Measurements from ENCODE around the gene PPP1R7. TPM values are rescaled to one million over a fixed set of nuclear protein-coding genes. Genes with fewer than 3 reads are reported as not detected.

PPP1R7 gene
- total RNA-seq, 6 donors from 2014 or later: 38.8 to 76.1 (median 57.7) TPM

DNA sequence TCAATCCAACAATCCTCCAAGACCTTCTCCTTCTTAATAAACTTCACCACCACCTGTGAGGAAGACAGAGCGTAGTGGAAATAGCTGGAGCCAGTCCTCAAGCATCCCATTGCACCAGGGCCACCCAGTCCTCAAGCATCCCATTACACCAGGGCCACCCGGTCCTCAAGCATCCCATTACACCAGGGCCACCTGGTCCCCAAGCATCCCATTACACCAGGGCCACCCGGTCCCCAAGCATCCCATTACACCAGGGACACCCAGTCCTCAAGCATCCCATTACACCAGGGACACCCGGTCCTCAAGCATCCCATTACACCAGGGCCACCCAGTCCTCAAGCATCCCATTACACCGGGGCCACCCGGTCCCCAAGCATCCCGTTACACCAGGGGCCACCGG lies 34.9 kb upstream of the PPP1R7 start:
- 87 to 93% methylated on average over 8 of the region's 8 CpGs for WGBS, 2 donors
- Histone ChIP-seq H3K27ac (no peak overlapping the region), H3K27me3 (no peaks in the 10 kb centered on the region), H3K4me1 (no peaks in the 10 kb centered on the region), H3K36me3 (peaks cover 0 to 5% (median 2%) of the 10 kb centered on the region in 4 donors), H3K4me3 (no peak overlapping the region), H3K9me3 (no peaks in the 10 kb centered on the region)
- no peak for DNase-seq
- ATAC-seq (ENCODE audit: low FRiP score in 2 of 2): no peak
- TF ChIP-seq, protein P1, sequence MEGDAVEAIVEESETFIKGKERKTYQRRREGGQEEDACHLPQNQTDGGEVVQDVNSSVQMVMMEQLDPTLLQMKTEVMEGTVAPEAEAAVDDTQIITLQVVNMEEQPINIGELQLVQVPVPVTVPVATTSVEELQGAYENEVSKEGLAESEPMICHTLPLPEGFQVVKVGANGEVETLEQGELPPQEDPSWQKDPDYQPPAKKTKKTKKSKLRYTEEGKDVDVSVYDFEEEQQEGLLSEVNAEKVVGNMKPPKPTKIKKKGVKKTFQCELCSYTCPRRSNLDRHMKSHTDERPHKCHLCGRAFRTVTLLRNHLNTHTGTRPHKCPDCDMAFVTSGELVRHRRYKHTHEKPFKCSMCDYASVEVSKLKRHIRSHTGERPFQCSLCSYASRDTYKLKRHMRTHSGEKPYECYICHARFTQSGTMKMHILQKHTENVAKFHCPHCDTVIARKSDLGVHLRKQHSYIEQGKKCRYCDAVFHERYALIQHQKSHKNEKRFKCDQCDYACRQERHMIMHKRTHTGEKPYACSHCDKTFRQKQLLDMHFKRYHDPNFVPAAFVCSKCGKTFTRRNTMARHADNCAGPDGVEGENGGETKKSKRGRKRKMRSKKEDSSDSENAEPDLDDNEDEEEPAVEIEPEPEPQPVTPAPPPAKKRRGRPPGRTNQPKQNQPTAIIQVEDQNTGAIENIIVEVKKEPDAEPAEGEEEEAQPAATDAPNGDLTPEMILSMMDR (IDR thresholded peaks at IDR 0.05): no peak
- TF ChIP-seq POLR2A (IDR thresholded peaks at IDR 0.05) (no peak), EP300 (IDR thresholded peaks at IDR 0.05) (no peak), POLR2AphosphoS5 (IDR thresholded peaks at IDR 0.05) (no peak)

DNA sequence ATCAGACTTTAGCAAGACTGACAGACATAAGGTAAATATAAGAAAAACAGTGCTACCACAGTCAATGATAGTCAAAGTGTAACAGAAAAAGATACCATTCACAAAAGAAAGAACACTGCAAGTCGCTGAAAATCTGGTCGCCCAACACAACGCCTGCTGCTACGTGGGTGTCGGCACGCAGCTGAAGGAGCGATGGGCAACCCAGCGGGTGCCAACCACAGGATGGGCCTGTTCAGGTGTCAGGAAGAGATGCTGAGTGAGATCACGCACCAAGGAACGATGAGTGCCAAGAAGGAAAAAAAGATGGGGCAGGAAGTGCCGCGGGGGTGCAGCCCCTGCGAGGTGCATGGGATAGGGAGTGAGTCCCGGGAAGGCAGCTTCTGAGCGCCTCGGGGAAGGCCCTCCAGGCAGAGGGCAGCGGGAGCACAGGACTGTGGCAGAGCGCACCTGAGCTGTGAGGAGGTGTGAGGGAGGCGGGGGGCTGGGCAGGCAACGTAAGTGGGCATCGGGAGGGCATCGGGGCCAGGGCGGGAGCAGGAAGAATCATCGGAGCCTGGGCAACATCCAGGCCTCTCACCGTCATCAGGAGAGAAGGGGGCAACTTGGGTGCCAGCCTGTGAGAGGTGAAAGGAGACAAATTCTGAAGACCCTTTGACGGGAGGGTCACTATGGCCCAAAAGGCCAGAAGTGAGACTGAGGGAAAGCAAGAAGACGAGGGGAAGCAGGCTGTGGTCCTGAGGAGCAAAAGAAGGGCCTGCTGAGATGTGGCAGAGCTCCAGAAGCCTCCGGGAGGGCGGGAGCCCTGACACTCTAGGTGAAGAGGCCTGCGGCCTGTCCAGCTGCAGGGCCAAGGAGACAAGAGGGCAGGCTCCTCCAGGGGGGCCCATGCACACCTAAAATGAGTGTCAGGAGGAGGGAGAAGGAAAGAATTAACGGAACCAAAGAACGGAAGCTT lies 33.4 kb upstream of the PPP1R7 start:
- no peaks in the 10 kb centered on the region for H3K4me1 ChIP-seq
- H3K4me3 ChIP-seq: no peak overlapping the region
- ATAC-seq (ENCODE audit: low FRiP score in 2 of 2): no peak
- WGBS, 2 donors: 93 to 94% methylated on average over 28 to 32 of the region's 32 CpGs
- no peak for TF ChIP-seq POLR2AphosphoS5 (IDR thresholded peaks at IDR 0.05)
- no peak for TF ChIP-seq EP300 (IDR thresholded peaks at IDR 0.05)
- TF ChIP-seq POLR2A (IDR thresholded peaks at IDR 0.05): no peak
- TF ChIP-seq, protein P1 (IDR thresholded peaks at IDR 0.05): no peak
- no peaks in the 10 kb centered on the region for H3K9me3 ChIP-seq
- no peaks in the 10 kb centered on the region for H3K27me3 ChIP-seq
- no peak overlapping the region for H3K27ac ChIP-seq
- peak in 1 of 2 donors; percentile 58 for DNase-seq
- peaks cover 0 to 5% (median 2%) of the 10 kb centered on the region in 4 donors for H3K36me3 ChIP-seq

DNA sequence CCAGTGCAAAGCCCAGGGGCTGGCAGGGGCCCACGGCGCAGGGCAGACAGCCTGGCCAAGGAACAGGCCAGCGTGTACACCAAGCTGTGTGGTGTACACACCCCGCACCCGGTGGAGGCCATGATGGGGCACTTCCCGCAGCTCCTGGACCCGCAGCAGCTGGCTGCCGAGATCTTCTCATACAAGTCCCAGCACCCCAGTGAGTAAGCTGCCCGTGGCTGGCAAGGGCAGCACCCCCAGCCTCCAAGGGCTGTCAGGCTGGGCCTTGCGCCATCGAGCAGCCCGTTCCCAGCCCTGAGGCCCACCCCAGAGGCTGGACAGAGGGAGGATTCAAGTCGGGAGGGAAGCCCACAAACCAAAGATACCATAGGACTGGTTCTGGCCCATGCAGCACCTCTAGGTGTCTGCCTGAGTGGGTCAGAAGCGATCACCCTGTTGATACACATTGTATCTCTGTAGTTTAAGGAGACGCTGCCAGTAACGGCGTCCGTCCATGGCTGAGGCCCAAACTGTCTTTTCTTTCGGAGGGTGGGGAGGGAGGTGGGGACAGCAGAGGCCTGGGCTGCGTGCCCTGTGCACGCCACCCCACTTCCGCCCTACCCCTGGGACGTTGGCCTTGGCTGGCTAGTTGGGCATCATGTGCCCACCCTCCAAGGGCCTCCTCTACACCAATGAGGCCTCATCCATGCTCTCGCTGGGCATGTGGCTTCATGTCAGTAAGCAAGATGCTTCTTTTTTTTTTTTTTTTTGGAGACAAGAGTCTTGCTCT lies 31.3 kb upstream of the PPP1R7 start:
- Histone ChIP-seq H3K9me3 (no peaks in the 10 kb centered on the region), H3K27ac (no peak overlapping the region), H3K4me1 (no peaks in the 10 kb centered on the region), H3K36me3 (peaks cover 0 to 14% (median 7%) of the 10 kb centered on the region in 4 donors), H3K27me3 (no peaks in the 10 kb centered on the region), H3K4me3 (no peak overlapping the region)
- DNase-seq: peak in 1 of 2 donors; percentile 75
- TF ChIP-seq, protein P1 (IDR thresholded peaks at IDR 0.05): no peak
- TF ChIP-seq POLR2AphosphoS5 (IDR thresholded peaks at IDR 0.05) (no peak), EP300 (IDR thresholded peaks at IDR 0.05) (no peak), POLR2A (IDR thresholded peaks at IDR 0.05) (no peak)
- peak in 1 of 2 donors; percentile 12 for ATAC-seq (ENCODE audit: low FRiP score in 2 of 2)
- WGBS, 2 donors: 93 to 95% methylated on average over 15 to 18 of the region's 24 CpGs

DNA sequence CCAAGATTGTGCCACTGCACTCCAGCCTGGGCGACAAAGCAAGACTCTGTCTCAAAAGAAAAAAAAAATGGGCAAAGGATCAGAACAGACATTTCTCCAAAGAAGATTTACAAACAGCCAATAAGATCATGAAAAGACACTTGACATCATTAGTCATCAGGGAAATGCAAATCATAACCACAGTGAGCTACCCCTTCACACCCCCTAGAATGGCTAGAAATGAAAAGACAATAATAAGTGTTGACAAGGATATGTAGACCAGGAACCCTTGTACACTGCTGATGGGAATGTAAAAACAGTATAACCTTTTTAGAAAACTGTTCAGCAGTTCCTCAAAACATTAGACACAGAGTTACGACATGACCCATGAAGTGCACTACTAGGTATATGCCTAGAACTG lies 29.8 kb upstream of the PPP1R7 start:
- Histone ChIP-seq H3K4me1 (no peaks in the 10 kb centered on the region), H3K36me3 (peaks cover 0 to 10% (median 7%) of the 10 kb centered on the region in 4 donors), H3K27me3 (no peaks in the 10 kb centered on the region), H3K9me3 (no peaks in the 10 kb centered on the region), H3K27ac (no peak overlapping the region), H3K4me3 (no peak overlapping the region)
- WGBS, 2 donors: 98 to 100% methylated on average over 2 of the region's 2 CpGs
- DNase-seq (no peak), ATAC-seq (ENCODE audit: low FRiP score in 2 of 2) (no peak)
- TF ChIP-seq EP300 (IDR thresholded peaks at IDR 0.05) (no peak), POLR2AphosphoS5 (IDR thresholded peaks at IDR 0.05) (no peak), POLR2A (IDR thresholded peaks at IDR 0.05) (no peak)
- TF ChIP-seq, protein P1 (IDR thresholded peaks at IDR 0.05): no peak
